Liver (tissue), 3 donors: ENCODE data around the gene IL1RAPL2.

Experiments used
- ATF3 ChIP-seq: IDR thresholded peaks from 2 replicates; pipeline ENCODE4 v1.6.1; 2016; ENCODE audit warnings: antibody characterized with exemption
- GABPA ChIP-seq, 2 donors: IDR thresholded peaks in 1 of 2; conservative IDR thresholded peaks in 1 of 2; 2 replicates each; pipeline ENCODE4 v1.6.1; 2016; ENCODE audit warnings: antibody characterized with exemption in 2 of 2, mild to moderate bottlenecking in 1 of 2, moderate library complexity in 1 of 2
- JUND ChIP-seq, 2 donors: IDR thresholded peaks; 2 replicates each; pipeline ENCODE4 v1.6.1; 2016; ENCODE audit warnings: antibody characterized with exemption in 2 of 2
- REST ChIP-seq: IDR thresholded peaks from 2 replicates; pipeline ENCODE4 v1.6.1; 2016; ENCODE audit warnings: antibody characterized with exemption, mild to moderate bottlenecking
- SP1 ChIP-seq: IDR thresholded peaks from 2 replicates; pipeline ENCODE4 v1.6.1; 2018; ENCODE audit warnings: antibody characterized with exemption, mild to moderate bottlenecking
- TAF1 ChIP-seq: conservative IDR thresholded peaks from 2 replicates; pipeline ENCODE4 v1.6.1; 2016; ENCODE audit warnings: antibody characterized with exemption, mild to moderate bottlenecking
- YY1 ChIP-seq: IDR thresholded peaks from 2 replicates; pipeline ENCODE4 v1.6.1; 2016; ENCODE audit warnings: antibody characterized with exemption, mild to moderate bottlenecking
- TF ChIP-seq, protein P1 (sequence below): fragments of 150-350 bp; IDR thresholded peaks from 2 replicates; pipeline ENCODE4 v1.5.1; 2017; ENCODE audit warnings: improper control_type of control experiment, low read depth, low read length; ENCODE audit not compliant: missing input control
- donor health status: healthy.
- donor health status: healthy.

DNA sequence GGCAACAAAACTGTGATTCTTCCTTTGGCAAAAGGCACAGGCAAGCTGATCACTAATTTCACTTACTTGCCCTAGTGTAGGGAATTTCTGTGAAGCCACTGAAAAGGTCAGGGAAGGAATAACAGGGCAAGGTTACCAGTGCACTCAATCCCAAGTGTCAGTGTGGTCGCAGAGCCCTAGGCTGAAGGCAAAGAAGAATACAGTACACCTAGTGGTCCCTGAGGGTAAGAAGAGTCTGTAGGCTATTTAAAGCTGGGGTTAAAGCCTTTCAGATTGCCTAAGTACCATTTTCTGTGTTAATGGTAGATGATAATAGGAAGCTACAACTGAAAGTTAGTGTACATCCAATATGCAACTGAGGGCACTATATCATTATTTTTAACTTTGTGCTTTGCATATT is 1082.7 kb downstream of the IL1RAPL2 start:
- TF ChIP-seq, protein P1, sequence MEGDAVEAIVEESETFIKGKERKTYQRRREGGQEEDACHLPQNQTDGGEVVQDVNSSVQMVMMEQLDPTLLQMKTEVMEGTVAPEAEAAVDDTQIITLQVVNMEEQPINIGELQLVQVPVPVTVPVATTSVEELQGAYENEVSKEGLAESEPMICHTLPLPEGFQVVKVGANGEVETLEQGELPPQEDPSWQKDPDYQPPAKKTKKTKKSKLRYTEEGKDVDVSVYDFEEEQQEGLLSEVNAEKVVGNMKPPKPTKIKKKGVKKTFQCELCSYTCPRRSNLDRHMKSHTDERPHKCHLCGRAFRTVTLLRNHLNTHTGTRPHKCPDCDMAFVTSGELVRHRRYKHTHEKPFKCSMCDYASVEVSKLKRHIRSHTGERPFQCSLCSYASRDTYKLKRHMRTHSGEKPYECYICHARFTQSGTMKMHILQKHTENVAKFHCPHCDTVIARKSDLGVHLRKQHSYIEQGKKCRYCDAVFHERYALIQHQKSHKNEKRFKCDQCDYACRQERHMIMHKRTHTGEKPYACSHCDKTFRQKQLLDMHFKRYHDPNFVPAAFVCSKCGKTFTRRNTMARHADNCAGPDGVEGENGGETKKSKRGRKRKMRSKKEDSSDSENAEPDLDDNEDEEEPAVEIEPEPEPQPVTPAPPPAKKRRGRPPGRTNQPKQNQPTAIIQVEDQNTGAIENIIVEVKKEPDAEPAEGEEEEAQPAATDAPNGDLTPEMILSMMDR = no peak
- no peak for TF ChIP-seq ATF3
- no peak for TF ChIP-seq TAF1
- TF ChIP-seq JUND (IDR thresholded peaks at IDR 0.05) = no peak
- no peak for TF ChIP-seq GABPA (IDR thresholded peaks at IDR 0.05 in 1 of 2, conservative IDR thresholded peaks at IDR 0.05 in 1 of 2)
- no peak for TF ChIP-seq REST
- TF ChIP-seq YY1 = no peak
- TF ChIP-seq SP1 = no peak
